Measurements from ENCODE around the gene PDE1A.
A peak's percentile ranks its signal among the peaks of the same experiment; 100 is the strongest.

Gene PDE1A

GRCh38 chr2:182116774-182117173, 310.1 kb downstream of the PDE1A start:
- no peak overlapping the region for H3K4me3 ChIP-seq (ENCODE audit: low read depth, low read length)
- in situ Hi-C loops (cut with HindIII; ENCODE audit: low sequenced_read_pairs) = no loop called here
- TF ChIP-seq CTCF (IDR thresholded peaks at IDR 0.05; ENCODE audit: low read depth, low read length) = no peak
- DNase-seq (ENCODE audit: low read depth, low spot score) = no peak

GRCh38 chr2:182115258-182115657, 311.6 kb downstream of the PDE1A start:
- no peak for DNase-seq (ENCODE audit: low read depth, low spot score)
- in situ Hi-C loops (cut with HindIII; ENCODE audit: low sequenced_read_pairs) = no loop called here
- H3K4me3 ChIP-seq (ENCODE audit: low read depth, low read length) = no peak overlapping the region
- no peak for TF ChIP-seq CTCF (IDR thresholded peaks at IDR 0.05; ENCODE audit: low read depth, low read length)

- H3K4me3 ChIP-seq (ENCODE audit: low read depth, low read length) = no peak overlapping the region
- no peak for TF ChIP-seq CTCF (IDR thresholded peaks at IDR 0.05; ENCODE audit: low read depth, low read length)
- no peak for DNase-seq (ENCODE audit: low read depth, low spot score)
- in situ Hi-C loops (cut with HindIII; ENCODE audit: low sequenced_read_pairs) = no loop called here
These were observed 313.5 kb downstream of the PDE1A start for GRCh38 chr2:182113334-182113733.

- no peak overlapping the region for H3K4me3 ChIP-seq (ENCODE audit: low read depth, low read length)
- DNase-seq (ENCODE audit: low read depth, low spot score) = no peak
- in situ Hi-C loops (cut with HindIII; ENCODE audit: low sequenced_read_pairs) = no loop called here
- no peak for TF ChIP-seq CTCF (IDR thresholded peaks at IDR 0.05; ENCODE audit: low read depth, low read length)
These were observed 316.5 kb downstream of the PDE1A start for GRCh38 chr2:182110347-182110746.

- TF ChIP-seq CTCF (IDR thresholded peaks at IDR 0.05; ENCODE audit: low read depth, low read length) = no peak
- no peak for DNase-seq (ENCODE audit: low read depth, low spot score)
- no peak overlapping the region for H3K4me3 ChIP-seq (ENCODE audit: low read depth, low read length)
- in situ Hi-C loops (cut with HindIII; ENCODE audit: low sequenced_read_pairs) = no loop called here
These were observed 323.3 kb downstream of the PDE1A start for GRCh38 chr2:182103526-182103925.

- DNase-seq (ENCODE audit: low read depth, low spot score) = no peak
- TF ChIP-seq CTCF (IDR thresholded peaks at IDR 0.05; ENCODE audit: low read depth, low read length) = peak; percentile 14
- in situ Hi-C loops (cut with HindIII; ENCODE audit: low sequenced_read_pairs) = no loop called here
- H3K4me3 ChIP-seq (ENCODE audit: low read depth, low read length) = no peak overlapping the region
These were observed 325.6 kb downstream of the PDE1A start for GRCh38 chr2:182101263-182101662.

GRCh38 chr2:182098648-182099047, 328.2 kb downstream of the PDE1A start:
- DNase-seq (ENCODE audit: low read depth, low spot score) = no peak
- in situ Hi-C loops (cut with HindIII; ENCODE audit: low sequenced_read_pairs) = no loop called here
- H3K4me3 ChIP-seq (ENCODE audit: low read depth, low read length) = no peak overlapping the region
- TF ChIP-seq CTCF (IDR thresholded peaks at IDR 0.05; ENCODE audit: low read depth, low read length) = no peak

Data from astrocyte of the spinal cord (primary cell).